Left ventricle myocardium inferior (tissue), 1 donor: ENCODE results near the gene TSPAN14. TPM values are rescaled to one million over a fixed set of nuclear protein-coding genes. Genes with fewer than 3 reads are reported as not detected.

ENCODE experiments used
- DNase-seq: peaks from one replicate; pipeline ENCODE4 v3.0.0-alpha.2; 2020
- H3K27ac ChIP-seq: fragments of 200-600 bp; replicated peaks from 2 replicates; pipeline ENCODE4 v1.8.0; 2021
- H3K27me3 ChIP-seq: fragments of 200-600 bp; 2 replicates; pipeline ENCODE4 v1.8.0; 2021; ENCODE audit warnings: low read depth
- H3K36me3 ChIP-seq: fragments of 200-600 bp; 2 replicates; pipeline ENCODE4 v1.8.0; 2021
- H3K4me1 ChIP-seq: fragments of 200-600 bp; 2 replicates; pipeline ENCODE4 v1.8.0; 2021
- H3K4me3 ChIP-seq: fragments of 200-600 bp; 2 replicates; pipeline ENCODE4 v1.8.0; 2021; ENCODE audit warnings: mild to moderate bottlenecking, moderate library complexity
- H3K9me3 ChIP-seq: fragments of 200-600 bp; replicated peaks from 2 replicates; pipeline ENCODE4 v1.8.0; 2021
- CTCF ChIP-seq: fragments of 200-600 bp; IDR thresholded peaks from 2 replicates; pipeline ENCODE4 v1.8.0; 2021; ENCODE audit warnings: antibody characterized with exemption, mild to moderate bottlenecking, borderline replicate concordance
- intact Hi-C: fragments of 100-400 bp; cut with micrococcal nuclease; formaldehyde crosslinking; loops from one replicate; pipeline ENCODE4 v1.11.0; 2022
- total RNA-seq: library from RNA; stranded (reverse); fragmentation: NEBNext Ultra II Directional; extraction: Animal tissue kit (Norgen Biotek cat#: 25700); gene quantifications from one replicate; pipeline ENCODE4 v1.2.1, GENCODE V29; 2021
- donor health status: DM: no; HTN: yes; CAD: no; lungs with severe emphysema.

The TSPAN14 gene
- total RNA-seq, 1 donor from 2014 or later, result 33.4 TPM

- no peaks in the 10 kb centered on the region for H3K27me3 ChIP-seq
- peaks cover 16% of the 10 kb centered on the region for H3K4me1 ChIP-seq
- intact Hi-C loops, result no loop called here
- H3K4me3 ChIP-seq, result no peak overlapping the region
- no peaks in the 10 kb centered on the region for H3K36me3 ChIP-seq
- no peak overlapping the region for H3K27ac ChIP-seq
- TF ChIP-seq CTCF, result no peak
- H3K9me3 ChIP-seq, result no peaks in the 10 kb centered on the region
- DNase-seq, result no peak
Observed at GRCh38 chr10:80555415-80555814, 101.3 kb downstream of the TSPAN14 start.

GRCh38 chr10:80561950-80562349, 107.8 kb downstream of the TSPAN14 start:
- no peak for TF ChIP-seq CTCF
- Histone ChIP-seq H3K4me1 (no peaks in the 10 kb centered on the region), H3K36me3 (no peaks in the 10 kb centered on the region), H3K27me3 (no peaks in the 10 kb centered on the region), H3K27ac (no peak overlapping the region), H3K9me3 (no peaks in the 10 kb centered on the region), H3K4me3 (no peak overlapping the region)
- no peak for DNase-seq
- intact Hi-C loops, result no loop called here

GRCh38 chr10:80567292-80567691, 113.2 kb downstream of the TSPAN14 start:
- DNase-seq, result no peak
- H3K4me1 ChIP-seq, result no peaks in the 10 kb centered on the region
- H3K9me3 ChIP-seq, result no peaks in the 10 kb centered on the region
- H3K4me3 ChIP-seq, result no peak overlapping the region
- H3K27ac ChIP-seq, result no peak overlapping the region
- no peaks in the 10 kb centered on the region for H3K36me3 ChIP-seq
- intact Hi-C loops, result no loop called here
- no peak for TF ChIP-seq CTCF
- H3K27me3 ChIP-seq, result no peaks in the 10 kb centered on the region

GRCh38 chr10:80569131-80569895, 115.2 kb downstream of the TSPAN14 start:
- no peak for DNase-seq
- intact Hi-C loops, result no loop called here

GRCh38 chr10:80571352-80571751, 117.2 kb downstream of the TSPAN14 start:
- no peaks in the 10 kb centered on the region for H3K27me3 ChIP-seq
- no peaks in the 10 kb centered on the region for H3K36me3 ChIP-seq
- no peak for TF ChIP-seq CTCF
- no peak for DNase-seq
- no peak overlapping the region for H3K27ac ChIP-seq
- H3K9me3 ChIP-seq, result no peaks in the 10 kb centered on the region
- no peak overlapping the region for H3K4me3 ChIP-seq
- intact Hi-C loops, result no loop called here
- H3K4me1 ChIP-seq, result no peaks in the 10 kb centered on the region

More at GRCh38 chr10:80569131-80569895, 115.2 kb downstream of the TSPAN14 start:
- Histone ChIP-seq H3K27me3 (no peaks in the 10 kb centered on the region), H3K4me1 (no peaks in the 10 kb centered on the region), H3K9me3 (no peaks in the 10 kb centered on the region), H3K4me3 (no peak overlapping the region), H3K27ac (no peak overlapping the region), H3K36me3 (no peaks in the 10 kb centered on the region)
- TF ChIP-seq CTCF, result no peak
